SK-N-SH (cell line): ENCODE results near the gene KY. TPM values are rescaled to one million over a fixed set of nuclear protein-coding genes. Genes with fewer than 3 reads are reported as not detected.

Source experiments
- CTCF ChIA-PET: fragments of 300-600, 350-600 bp; formaldehyde crosslinking; extraction: SDS; loops from one replicate; lab custom pipeline; 2021; lab: Yijun Ruan, JAX
- POLR2A ChIA-PET: fragments of 350-600 bp; sonication (Branson Sonifier 250); formaldehyde crosslinking; extraction: SDS; loops from one replicate; lab custom pipeline; 2020; ENCODE audit warnings: antibody characterized with exemption, inconsistent platforms; lab: Yijun Ruan, JAX
- DNase-seq: peaks from one replicate; pipeline ENCODE4 v3.0.0; 2012
- H2AFZ ChIP-seq: fragments of 200-600 bp; sonication (generic); 2 replicates; pipeline ENCODE4 v1.8.1; 2016; ENCODE audit warnings: antibody characterized with exemption, mild to moderate bottlenecking, low read depth
- H3F3A ChIP-seq: fragments of 200-600 bp; sonication (generic); replicated peaks from 2 replicates; pipeline ENCODE3; 2016; ENCODE audit warnings: antibody characterized with exemption, mild to moderate bottlenecking; ENCODE audit not compliant: insufficient read depth
- H3K27ac ChIP-seq, 2 experiments: fragments of 200-500 bp in 1 of 2; fragments of 200-600 bp in 1 of 2; sonication (Bioruptor generic) in 1 of 2; sonication (generic), shearing (Covaris generic) in 1 of 2; 2 replicates each; pipeline versions ENCODE4 v1.5.1 to v1.6.1; 2014 to 2016; ENCODE audit warnings: low read depth in 2 of 2, inconsistent platforms in 1 of 2, low read length in 1 of 2, mild to moderate bottlenecking in 1 of 2, mixed read lengths in 1 of 2
- H3K27me3 ChIP-seq: fragments of 200-600 bp; sonication (generic), shearing (Covaris generic); 2 replicates; pipeline ENCODE4 v1.6.1; 2016; ENCODE audit warnings: mixed run types; ENCODE audit not compliant: insufficient read depth
- H3K36me3 ChIP-seq, 2 experiments: fragments of 200-500 bp in 1 of 2; fragments of 200-600 bp in 1 of 2; sonication (Bioruptor generic) in 1 of 2; sonication (generic) in 1 of 2; replicated peaks in 1 of 2; 2 replicates each; pipeline versions ENCODE3 to v1.5.1; 2014 to 2016; ENCODE audit warnings: low read length in 1 of 2, mild to moderate bottlenecking in 1 of 2; ENCODE audit not compliant: insufficient read depth in 2 of 2, control insufficient read depth in 1 of 2
- H3K4me1 ChIP-seq, 2 experiments: fragments of 200-500 bp in 1 of 2; fragments of 200-600 bp in 1 of 2; sonication (Bioruptor generic) in 1 of 2; sonication (generic), shearing (Covaris generic) in 1 of 2; 2 replicates each; pipeline versions ENCODE4 v1.5.1 to v1.6.1; 2014 to 2016; ENCODE audit warnings: low read depth in 1 of 2, low read length in 1 of 2, mixed run types in 1 of 2; ENCODE audit not compliant: insufficient read depth in 2 of 2, control insufficient read depth in 1 of 2
- H3K4me2 ChIP-seq: fragments of 200-600 bp; sonication (generic), shearing (Covaris generic); 2 replicates; pipeline ENCODE4 v1.6.1; 2017; ENCODE audit warnings: mixed run types
- H3K4me3 ChIP-seq, 2 experiments: fragments of 200-500 bp in 1 of 2; fragments of 200-600 bp in 1 of 2; sonication (Bioruptor generic) in 1 of 2; sonication (generic), shearing (Covaris generic) in 1 of 2; 2 replicates each; pipeline versions ENCODE4 v1.5.1 to v1.8.1; 2014 to 2016; ENCODE audit warnings: low read depth in 2 of 2, inconsistent platforms in 1 of 2, low read length in 1 of 2, mild to moderate bottlenecking in 1 of 2, mixed read lengths in 1 of 2, moderate library complexity in 1 of 2
- H3K79me2 ChIP-seq: fragments of 200-600 bp; sonication (generic); 2 replicates; pipeline ENCODE4 v1.8.1; 2017; ENCODE audit warnings: mild to moderate bottlenecking; ENCODE audit not compliant: insufficient read depth
- H3K9ac ChIP-seq: fragments of 200-600 bp; sonication (generic); 2 replicates; pipeline ENCODE4 v1.6.1; 2017; ENCODE audit warnings: mixed run types
- H3K9me2 ChIP-seq: fragments of 200-600 bp; sonication (generic); 2 replicates; pipeline ENCODE4 v1.6.1; 2017; ENCODE audit warnings: mixed run types
- H3K9me3 ChIP-seq: fragments of 200-600 bp; sonication (generic); 2 replicates; pipeline ENCODE4 v1.6.1; 2017; ENCODE audit warnings: mixed run types, mild to moderate bottlenecking, moderate library complexity
- H4K20me1 ChIP-seq: fragments of 200-600 bp; sonication (generic); 2 replicates; pipeline ENCODE4 v1.6.1; 2017; ENCODE audit warnings: mild to moderate bottlenecking, mixed run types; ENCODE audit not compliant: insufficient read depth
- CHD2 ChIP-seq: fragments of 150-350 bp; IDR thresholded peaks from 2 replicates; pipeline ENCODE4 v1.6.1; 2018; ENCODE audit warnings: low read length; ENCODE audit not compliant: partially characterized antibody
- ELF1 ChIP-seq: IDR thresholded peaks from 2 replicates; pipeline ENCODE4 v1.4.0; 2012
- EP300 ChIP-seq, 2 experiments: IDR thresholded peaks; 2 replicates each; pipeline versions ENCODE4 v1.4.0 to v1.6.1; 2012; ENCODE audit warnings: borderline replicate concordance in 1 of 2, low read depth in 1 of 2, low read length in 1 of 2
- EZH2phosphoT487 ChIP-seq: fragments of 200-600 bp; sonication (generic); IDR thresholded peaks from 2 replicates; pipeline ENCODE4 v1.6.1; 2017; ENCODE audit warnings: low read depth, mixed run types, mild to moderate bottlenecking, antibody characterized with exemption, moderate library complexity, borderline replicate concordance
- FOSL2 ChIP-seq: IDR thresholded peaks from 2 replicates; pipeline ENCODE4 v1.4.0; 2012; ENCODE audit warnings: low read depth, mild to moderate bottlenecking, moderate library complexity, borderline replicate concordance
- MXI1 ChIP-seq: IDR thresholded peaks from 2 replicates; pipeline ENCODE4 v1.6.1; 2012; ENCODE audit warnings: mild to moderate bottlenecking, low read depth, low read length, improper control_type of control experiment
- NRF1 ChIP-seq: IDR thresholded peaks from 2 replicates; pipeline ENCODE4 v1.6.1; 2012; ENCODE audit warnings: low read depth, mild to moderate bottlenecking, low read length
- POLR2AphosphoS5 ChIP-seq: IDR thresholded peaks from 2 replicates; pipeline ENCODE4 v1.6.1; 2012; ENCODE audit warnings: low read depth, low read length
- RAD21 ChIP-seq: IDR thresholded peaks from 2 replicates; pipeline ENCODE4 v1.6.1; 2012; ENCODE audit warnings: mild to moderate bottlenecking, low read length
- RFX5 ChIP-seq: IDR thresholded peaks from 2 replicates; pipeline ENCODE4 v1.6.1; 2012; ENCODE audit warnings: mild to moderate bottlenecking, improper control_type of control experiment, low read length
- RXRA ChIP-seq: IDR thresholded peaks from 2 replicates; pipeline ENCODE4 v1.4.0; 2012; ENCODE audit warnings: low read depth, mild to moderate bottlenecking, borderline replicate concordance
- SIN3A ChIP-seq: IDR thresholded peaks from 2 replicates; pipeline ENCODE4 v1.6.1; 2012; ENCODE audit warnings: low read depth, mild to moderate bottlenecking, low read length, moderate library complexity, borderline replicate concordance
- TCF12 ChIP-seq: IDR thresholded peaks from 2 replicates; pipeline ENCODE4 v1.4.0; 2012
- YY1 ChIP-seq: IDR thresholded peaks from 2 replicates; pipeline ENCODE4 v1.4.0; 2012; ENCODE audit warnings: low read depth, mild to moderate bottlenecking
- WGBS: methylation state at CpG from one replicate; pipeline ENCODE4 v1.1.6; 2017; ENCODE audit warnings: low lambda C conversion rate; 5-methylcytosine and 5-hydroxymethylcytosine counted together
- polyA plus RNA-seq, 3 experiments: library from polyadenylated mRNA; depleted of rRNA; stranded (reverse); fragments of >200 nt; gene quantifications; 2 replicates each; pipeline ENCODE4 v1.2.3, GENCODE V29; 2012
- TF ChIP-seq, protein P1 (sequence below): IDR thresholded peaks from 2 replicates; pipeline ENCODE4 v1.6.1; 2012; ENCODE audit warnings: mild to moderate bottlenecking, low read depth, low read length, moderate library complexity
- TF ChIP-seq, protein P2 (sequence below): IDR thresholded peaks from 2 replicates; pipeline ENCODE4; 2012
- TF ChIP-seq, protein P3 (sequence below): fragments of 150-350 bp; IDR thresholded peaks from 2 replicates; pipeline ENCODE4 v1.6.1; 2016; ENCODE audit warnings: mild to moderate bottlenecking, low read depth, low read length
- TF ChIP-seq, protein P4 (sequence below): IDR thresholded peaks from 2 replicates; pipeline ENCODE4 v1.4.0; 2012; ENCODE audit warnings: low read depth, borderline replicate concordance
- TF ChIP-seq, protein P5 (sequence below): IDR thresholded peaks from 2 replicates; pipeline ENCODE4 v1.4.0; 2012; ENCODE audit warnings: low read depth

The KY gene
- polyA plus RNA-seq, 1 of the 3 experiments (the other 2 are of a cell fraction) = 2.4 TPM

DNA sequence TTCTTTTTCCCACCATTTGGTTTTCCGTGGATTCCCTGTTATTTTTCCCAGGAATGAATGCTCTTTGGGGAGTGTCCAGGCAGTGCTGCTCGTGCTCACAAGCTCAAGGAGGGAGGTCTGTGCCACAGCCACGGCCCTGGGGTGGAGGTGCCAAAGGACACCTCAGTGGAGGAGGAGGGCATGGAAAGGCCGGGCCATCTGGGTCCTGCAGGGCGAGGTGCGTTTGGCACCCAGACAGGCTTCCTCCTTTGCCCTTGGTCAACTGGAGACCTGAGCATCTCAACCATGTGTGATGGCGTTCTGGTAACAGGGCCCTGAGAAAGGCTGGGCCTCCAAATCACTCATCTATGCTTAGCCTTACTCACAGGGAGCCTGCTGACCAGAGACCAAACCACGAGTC is 25.4 kb downstream of the KY start:
- no peak for TF ChIP-seq RXRA
- TF ChIP-seq, protein P1, sequence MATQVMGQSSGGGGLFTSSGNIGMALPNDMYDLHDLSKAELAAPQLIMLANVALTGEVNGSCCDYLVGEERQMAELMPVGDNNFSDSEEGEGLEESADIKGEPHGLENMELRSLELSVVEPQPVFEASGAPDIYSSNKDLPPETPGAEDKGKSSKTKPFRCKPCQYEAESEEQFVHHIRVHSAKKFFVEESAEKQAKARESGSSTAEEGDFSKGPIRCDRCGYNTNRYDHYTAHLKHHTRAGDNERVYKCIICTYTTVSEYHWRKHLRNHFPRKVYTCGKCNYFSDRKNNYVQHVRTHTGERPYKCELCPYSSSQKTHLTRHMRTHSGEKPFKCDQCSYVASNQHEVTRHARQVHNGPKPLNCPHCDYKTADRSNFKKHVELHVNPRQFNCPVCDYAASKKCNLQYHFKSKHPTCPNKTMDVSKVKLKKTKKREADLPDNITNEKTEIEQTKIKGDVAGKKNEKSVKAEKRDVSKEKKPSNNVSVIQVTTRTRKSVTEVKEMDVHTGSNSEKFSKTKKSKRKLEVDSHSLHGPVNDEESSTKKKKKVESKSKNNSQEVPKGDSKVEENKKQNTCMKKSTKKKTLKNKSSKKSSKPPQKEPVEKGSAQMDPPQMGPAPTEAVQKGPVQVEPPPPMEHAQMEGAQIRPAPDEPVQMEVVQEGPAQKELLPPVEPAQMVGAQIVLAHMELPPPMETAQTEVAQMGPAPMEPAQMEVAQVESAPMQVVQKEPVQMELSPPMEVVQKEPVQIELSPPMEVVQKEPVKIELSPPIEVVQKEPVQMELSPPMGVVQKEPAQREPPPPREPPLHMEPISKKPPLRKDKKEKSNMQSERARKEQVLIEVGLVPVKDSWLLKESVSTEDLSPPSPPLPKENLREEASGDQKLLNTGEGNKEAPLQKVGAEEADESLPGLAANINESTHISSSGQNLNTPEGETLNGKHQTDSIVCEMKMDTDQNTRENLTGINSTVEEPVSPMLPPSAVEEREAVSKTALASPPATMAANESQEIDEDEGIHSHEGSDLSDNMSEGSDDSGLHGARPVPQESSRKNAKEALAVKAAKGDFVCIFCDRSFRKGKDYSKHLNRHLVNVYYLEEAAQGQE = no peak
- no peak for TF ChIP-seq CHD2
- TF ChIP-seq FOSL2 = no peak
- TF ChIP-seq, protein P2, sequence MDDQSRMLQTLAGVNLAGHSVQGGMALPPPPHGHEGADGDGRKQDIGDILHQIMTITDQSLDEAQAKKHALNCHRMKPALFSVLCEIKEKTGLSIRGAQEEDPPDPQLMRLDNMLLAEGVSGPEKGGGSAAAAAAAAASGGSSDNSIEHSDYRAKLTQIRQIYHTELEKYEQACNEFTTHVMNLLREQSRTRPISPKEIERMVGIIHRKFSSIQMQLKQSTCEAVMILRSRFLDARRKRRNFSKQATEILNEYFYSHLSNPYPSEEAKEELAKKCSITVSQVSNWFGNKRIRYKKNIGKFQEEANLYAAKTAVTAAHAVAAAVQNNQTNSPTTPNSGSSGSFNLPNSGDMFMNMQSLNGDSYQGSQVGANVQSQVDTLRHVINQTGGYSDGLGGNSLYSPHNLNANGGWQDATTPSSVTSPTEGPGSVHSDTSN = no peak
- no peak for TF ChIP-seq POLR2AphosphoS5
- no peak for TF ChIP-seq EZH2phosphoT487
- TF ChIP-seq NRF1 = no peak
- no peak for TF ChIP-seq RFX5
- Histone ChIP-seq H3K9me2 (no peaks in the 10 kb centered on the region), H3K27me3 (no peaks in the 10 kb centered on the region), H3K79me2 (no peaks in the 10 kb centered on the region), H4K20me1 (no peaks in the 10 kb centered on the region), H3K36me3 (no peaks in the 10 kb centered on the region), H3K4me3 (no peak overlapping the region), H3F3A (no peaks in the 10 kb centered on the region), H3K4me1 (no peaks in the 10 kb centered on the region), H2AFZ (no peak overlapping the region), H3K9me3 (0 out of 2 replicates have a peak, but pooled peaks cover 2% of the 10 kb centered on the region), H3K9ac (no peak overlapping the region), H3K4me2 (no peak overlapping the region), H3K27ac (no peak overlapping the region)
- 80% methylated on average over 7 of the region's 8 CpGs for whole genome bisulfite sequencing
- POLR2A ChIA-PET = no interaction called here
- DNase-seq = no peak
- CTCF ChIA-PET = interaction anchor here (2.6 kb wide), 1 partner anchor 24 kb away, joined by 12 read pairs; no protein-coding TSS in a partner anchor

DNA sequence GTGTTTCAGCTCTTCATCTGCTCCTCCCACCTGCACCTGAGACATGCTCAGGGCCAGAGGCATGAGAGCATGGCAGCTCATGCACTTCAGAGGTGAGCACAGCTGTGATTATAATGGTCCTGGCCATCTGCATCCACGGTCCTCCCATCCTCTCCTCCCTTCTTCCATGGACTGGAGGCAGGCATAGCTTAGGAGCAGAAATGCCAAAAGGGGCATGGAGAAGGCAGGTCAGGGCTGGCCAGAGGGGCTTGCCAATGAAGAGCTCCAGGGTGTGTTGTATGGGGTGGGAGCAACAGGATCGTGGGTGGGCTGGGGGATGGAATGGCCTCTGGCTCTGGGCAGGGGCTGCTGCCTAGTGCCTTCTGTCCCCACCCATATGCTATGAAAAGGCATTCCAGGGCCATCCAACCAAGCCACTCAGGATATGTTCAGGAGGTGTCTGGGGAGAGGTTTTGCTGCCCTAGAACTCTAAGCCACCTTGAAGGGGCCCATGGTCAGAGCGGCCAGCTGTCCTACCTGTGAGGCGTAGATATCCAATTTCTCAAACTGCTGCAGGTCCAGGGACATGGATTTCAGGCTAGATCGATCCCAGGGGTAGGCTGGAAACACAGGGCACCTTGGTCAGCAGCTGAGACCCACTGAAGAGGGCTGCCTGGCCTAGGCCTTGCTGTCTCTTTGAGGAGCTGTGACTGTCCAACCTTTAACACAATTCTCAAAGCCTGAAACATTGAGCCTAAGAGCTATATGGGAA is 26.1 kb downstream of the KY start:
- no peaks in the 10 kb centered on the region for H3K36me3 ChIP-seq
- 56% methylated on average over 4 of the region's 5 CpGs for WGBS
- no peaks in the 10 kb centered on the region for H3K9me3 ChIP-seq
- H3K4me1 ChIP-seq = peaks cover 0 to under 1% of the 10 kb centered on the region in 2 experiments; a peak in 1 of 4 replicates
- no peaks in the 10 kb centered on the region for H3F3A ChIP-seq
- H3K9ac ChIP-seq = no peak overlapping the region
- H3K4me2 ChIP-seq = no peak overlapping the region
- no peak overlapping the region for H3K27ac ChIP-seq
- ChIA-PET CTCF (interaction anchor here (2.6 kb wide), 1 partner anchor 23 kb away, joined by 12 read pairs; no protein-coding TSS in a partner anchor), POLR2A (no interaction called here)
- no peak for DNase-seq
- no peak overlapping the region for H2AFZ ChIP-seq
- H3K4me3 ChIP-seq = no peak overlapping the region
- no peaks in the 10 kb centered on the region for H3K79me2 ChIP-seq
- H3K27me3 ChIP-seq = no peaks in the 10 kb centered on the region
- no peaks in the 10 kb centered on the region for H3K9me2 ChIP-seq
- no peaks in the 10 kb centered on the region for H4K20me1 ChIP-seq
- TF ChIP-seq ELF1 = no peak
- no peak for TF ChIP-seq RAD21
- no peak for TF ChIP-seq SIN3A
- no peak for TF ChIP-seq RFX5
- TF ChIP-seq, protein P3, sequence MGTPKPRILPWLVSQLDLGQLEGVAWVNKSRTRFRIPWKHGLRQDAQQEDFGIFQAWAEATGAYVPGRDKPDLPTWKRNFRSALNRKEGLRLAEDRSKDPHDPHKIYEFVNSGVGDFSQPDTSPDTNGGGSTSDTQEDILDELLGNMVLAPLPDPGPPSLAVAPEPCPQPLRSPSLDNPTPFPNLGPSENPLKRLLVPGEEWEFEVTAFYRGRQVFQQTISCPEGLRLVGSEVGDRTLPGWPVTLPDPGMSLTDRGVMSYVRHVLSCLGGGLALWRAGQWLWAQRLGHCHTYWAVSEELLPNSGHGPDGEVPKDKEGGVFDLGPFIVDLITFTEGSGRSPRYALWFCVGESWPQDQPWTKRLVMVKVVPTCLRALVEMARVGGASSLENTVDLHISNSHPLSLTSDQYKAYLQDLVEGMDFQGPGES = no peak
- TF ChIP-seq MXI1 = no peak
- TF ChIP-seq, protein P4, sequence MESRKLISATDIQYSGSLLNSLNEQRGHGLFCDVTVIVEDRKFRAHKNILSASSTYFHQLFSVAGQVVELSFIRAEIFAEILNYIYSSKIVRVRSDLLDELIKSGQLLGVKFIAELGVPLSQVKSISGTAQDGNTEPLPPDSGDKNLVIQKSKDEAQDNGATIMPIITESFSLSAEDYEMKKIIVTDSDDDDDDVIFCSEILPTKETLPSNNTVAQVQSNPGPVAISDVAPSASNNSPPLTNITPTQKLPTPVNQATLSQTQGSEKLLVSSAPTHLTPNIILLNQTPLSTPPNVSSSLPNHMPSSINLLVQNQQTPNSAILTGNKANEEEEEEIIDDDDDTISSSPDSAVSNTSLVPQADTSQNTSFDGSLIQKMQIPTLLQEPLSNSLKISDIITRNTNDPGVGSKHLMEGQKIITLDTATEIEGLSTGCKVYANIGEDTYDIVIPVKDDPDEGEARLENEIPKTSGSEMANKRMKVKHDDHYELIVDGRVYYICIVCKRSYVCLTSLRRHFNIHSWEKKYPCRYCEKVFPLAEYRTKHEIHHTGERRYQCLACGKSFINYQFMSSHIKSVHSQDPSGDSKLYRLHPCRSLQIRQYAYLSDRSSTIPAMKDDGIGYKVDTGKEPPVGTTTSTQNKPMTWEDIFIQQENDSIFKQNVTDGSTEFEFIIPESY = no peak
- no peak for TF ChIP-seq EZH2phosphoT487
- TF ChIP-seq EP300 (IDR thresholded peaks at IDR 0.05; ENCODE audit: borderline replicate concordance in 1 of 2, low read depth in 1 of 2, low read length in 1 of 2) = no peak
- TF ChIP-seq TCF12 = no peak
- TF ChIP-seq, protein P5, sequence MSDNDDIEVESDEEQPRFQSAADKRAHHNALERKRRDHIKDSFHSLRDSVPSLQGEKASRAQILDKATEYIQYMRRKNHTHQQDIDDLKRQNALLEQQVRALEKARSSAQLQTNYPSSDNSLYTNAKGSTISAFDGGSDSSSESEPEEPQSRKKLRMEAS = no peak
- TF ChIP-seq YY1 = no peak
